ENCODE measurements around the gene CES3.

The CES3 gene

GRCh38 chr16:66924527-66925321, 36.3 kb upstream of the CES3 start:
- peak; percentile 27 for DNase-seq
- peak overlapping the region; percentile 23; the same call in 1 of the 2 replicates for H3K9ac ChIP-seq (ENCODE audit: low read length)
- peak overlapping the region; percentile 58 for H3K4me3 ChIP-seq (ENCODE audit: low read length)
- peak overlapping the region; percentile 87 for H3K4me2 ChIP-seq (ENCODE audit: low read depth, low read length)
- peaks cover 52% of the 10 kb centered on the region for H3K27me3 ChIP-seq (replicated peaks; ENCODE audit: insufficient read depth, low read length)
- no peaks in the 10 kb centered on the region; the same call in 1 of the 2 replicates for H3F3A ChIP-seq (ENCODE audit: insufficient read depth, low read length)
- no peaks in the 10 kb centered on the region for H3K9me3 ChIP-seq (replicated peaks; ENCODE audit: insufficient read depth, low read length)
- no peaks in the 10 kb centered on the region for H3K4me1 ChIP-seq (ENCODE audit: low read length)
- peak overlapping the region; percentile 82 for H2AFZ ChIP-seq (ENCODE audit: low read length)
- no peak overlapping the region for H3K27ac ChIP-seq (ENCODE audit: low read length)
- no peaks in the 10 kb centered on the region for H4K20me1 ChIP-seq (ENCODE audit: insufficient read depth, low read length)
- H3K9me2 ChIP-seq (replicated peaks; ENCODE audit: insufficient read depth, low read length): no peaks in the 10 kb centered on the region
- H3K79me2 ChIP-seq (ENCODE audit: low read length): no peaks in the 10 kb centered on the region
- no peaks in the 10 kb centered on the region for H3K36me3 ChIP-seq (replicated peaks; ENCODE audit: insufficient read depth, low read length)
- TF ChIP-seq EZH2phosphoT487 (IDR thresholded peaks at IDR 0.05; ENCODE audit: low read length): no peak
- peak; percentile 39 for TF ChIP-seq CTCF (IDR thresholded peaks at IDR 0.05; ENCODE audit: low read length)
- no peak for TF ChIP-seq EZH2 (optimal IDR thresholded peaks at IDR 0.05; ENCODE audit: low read depth, low read length)

GRCh38 chr16:66925322-66925840, 35.7 kb upstream of the CES3 start, which contains the start of gene RRAD:
Gene RRAD, minus strand, starts transcription at chr16:66925535. Its CDS starts 356 bp downstream, at chr16:66925179.
- no peak within 1 kb of the TSS for H3K27ac ChIP-seq (ENCODE audit: low read length)
- peak within 1 kb of the TSS; percentile 82 for H2AFZ ChIP-seq (ENCODE audit: low read length)
- peaks cover 45% of the 10 kb centered on the region for H3K27me3 ChIP-seq (replicated peaks; ENCODE audit: insufficient read depth, low read length)
- H3K36me3 ChIP-seq (replicated peaks; ENCODE audit: insufficient read depth, low read length): no peaks in the 10 kb centered on the region
- H3K4me1 ChIP-seq (ENCODE audit: low read length): no peaks in the 10 kb centered on the region
- H4K20me1 ChIP-seq (ENCODE audit: insufficient read depth, low read length): no peaks in the 10 kb centered on the region
- H3K79me2 ChIP-seq (ENCODE audit: low read length): no peaks in the 10 kb centered on the region
- H3K9me2 ChIP-seq (replicated peaks; ENCODE audit: insufficient read depth, low read length): no peaks in the 10 kb centered on the region
- peak within 1 kb of the TSS; percentile 23; the same call in 1 of the 2 replicates for H3K9ac ChIP-seq (ENCODE audit: low read length)
- peak within 1 kb of the TSS; percentile 87 for H3K4me2 ChIP-seq (ENCODE audit: low read depth, low read length)
- DNase-seq: no peak
- H3K9me3 ChIP-seq (replicated peaks; ENCODE audit: insufficient read depth, low read length): no peaks in the 10 kb centered on the region
- TF ChIP-seq CTCF (IDR thresholded peaks at IDR 0.05; ENCODE audit: low read length) (no peak), EZH2phosphoT487 (IDR thresholded peaks at IDR 0.05; ENCODE audit: low read length) (no peak), EZH2 (optimal IDR thresholded peaks at IDR 0.05; ENCODE audit: low read depth, low read length) (no peak)
- H3K4me3 ChIP-seq (ENCODE audit: low read length): peak within 1 kb of the TSS; percentile 58
- no peaks in the 10 kb centered on the region; the same call in 1 of the 2 replicates for H3F3A ChIP-seq (ENCODE audit: insufficient read depth, low read length)

GRCh38 chr16:66926171-66926947, 34.7 kb upstream of the CES3 start:
- Histone ChIP-seq H3K4me3 (ENCODE audit: low read length) (no peak overlapping the region), H3K36me3 (replicated peaks; ENCODE audit: insufficient read depth, low read length) (no peaks in the 10 kb centered on the region), H3K27ac (ENCODE audit: low read length) (no peak overlapping the region), H2AFZ (ENCODE audit: low read length) (no peak overlapping the region), H3K9ac (ENCODE audit: low read length) (no peak overlapping the region), H3K79me2 (ENCODE audit: low read length) (no peaks in the 10 kb centered on the region), H3K4me1 (ENCODE audit: low read length) (no peaks in the 10 kb centered on the region), H3K4me2 (ENCODE audit: low read depth, low read length) (no peak overlapping the region), H3K9me2 (replicated peaks; ENCODE audit: insufficient read depth, low read length) (no peaks in the 10 kb centered on the region), H3K9me3 (replicated peaks; ENCODE audit: insufficient read depth, low read length) (no peaks in the 10 kb centered on the region), H3F3A (ENCODE audit: insufficient read depth, low read length) (no peaks in the 10 kb centered on the region; the same call in 1 of the 2 replicates), H3K27me3 (replicated peaks; ENCODE audit: insufficient read depth, low read length) (peaks cover 38% of the 10 kb centered on the region), H4K20me1 (ENCODE audit: insufficient read depth, low read length) (no peaks in the 10 kb centered on the region)
- no peak for DNase-seq
- TF ChIP-seq EZH2 (optimal IDR thresholded peaks at IDR 0.05; ENCODE audit: low read depth, low read length) (no peak), CTCF (IDR thresholded peaks at IDR 0.05; ENCODE audit: low read length) (no peak), EZH2phosphoT487 (IDR thresholded peaks at IDR 0.05; ENCODE audit: low read length) (no peak)

Data from MM.1S (cell line).